CD4-positive, alpha-beta T cell treated with Interferon gamma for 1 hour (primary cell): ENCODE results near the gene KRTAP10-1.

Source experiments
- DNase-seq: peaks from one replicate; pipeline ENCODE4 v3.0.0-alpha.2; 2020

The KRTAP10-1 gene

DNA sequence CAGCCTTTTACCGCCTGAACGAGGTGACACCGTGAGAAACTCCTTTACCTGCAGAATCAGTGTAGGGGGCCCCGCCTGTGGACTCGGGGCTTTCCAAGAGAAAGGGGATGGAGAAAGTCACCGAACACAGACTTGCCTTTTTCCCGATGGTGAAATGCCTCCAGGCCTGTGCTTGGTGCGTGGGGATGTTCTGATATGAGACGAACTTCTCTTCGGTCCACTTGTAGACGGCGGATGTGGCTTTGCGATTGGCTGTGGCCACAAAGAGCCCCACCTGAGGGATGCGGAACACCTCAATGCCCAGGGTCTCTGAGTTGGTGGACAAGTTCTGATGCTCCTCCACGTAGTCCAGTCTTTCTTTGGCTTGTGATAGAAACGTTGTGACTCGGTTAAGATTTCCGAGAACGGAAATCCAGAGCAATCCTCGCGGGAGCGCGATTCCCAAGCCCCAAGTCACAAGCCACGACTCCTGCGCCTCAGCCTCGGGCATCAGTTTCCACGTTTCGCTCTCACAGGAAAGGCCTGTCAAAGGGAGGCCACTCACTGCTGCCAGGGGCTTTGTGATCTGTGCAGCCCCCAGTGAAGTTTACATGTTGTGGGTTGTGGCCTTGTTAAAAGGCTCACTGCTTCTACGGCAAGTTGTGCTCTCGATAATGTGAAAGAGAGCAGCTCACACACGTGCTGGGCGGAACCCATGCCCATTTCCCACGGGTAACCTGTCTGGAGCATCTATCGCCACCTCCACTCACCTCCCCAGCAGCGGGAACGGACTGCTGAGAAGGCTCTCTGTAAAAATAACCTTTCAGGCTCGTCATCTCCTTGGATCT, 12.6 kb downstream of the KRTAP10-1 start:
- DNase-seq, result no peak

GRCh38 chr21:44526096-44526997, 13.6 kb downstream of the KRTAP10-1 start:
- no peak for DNase-seq

DNA sequence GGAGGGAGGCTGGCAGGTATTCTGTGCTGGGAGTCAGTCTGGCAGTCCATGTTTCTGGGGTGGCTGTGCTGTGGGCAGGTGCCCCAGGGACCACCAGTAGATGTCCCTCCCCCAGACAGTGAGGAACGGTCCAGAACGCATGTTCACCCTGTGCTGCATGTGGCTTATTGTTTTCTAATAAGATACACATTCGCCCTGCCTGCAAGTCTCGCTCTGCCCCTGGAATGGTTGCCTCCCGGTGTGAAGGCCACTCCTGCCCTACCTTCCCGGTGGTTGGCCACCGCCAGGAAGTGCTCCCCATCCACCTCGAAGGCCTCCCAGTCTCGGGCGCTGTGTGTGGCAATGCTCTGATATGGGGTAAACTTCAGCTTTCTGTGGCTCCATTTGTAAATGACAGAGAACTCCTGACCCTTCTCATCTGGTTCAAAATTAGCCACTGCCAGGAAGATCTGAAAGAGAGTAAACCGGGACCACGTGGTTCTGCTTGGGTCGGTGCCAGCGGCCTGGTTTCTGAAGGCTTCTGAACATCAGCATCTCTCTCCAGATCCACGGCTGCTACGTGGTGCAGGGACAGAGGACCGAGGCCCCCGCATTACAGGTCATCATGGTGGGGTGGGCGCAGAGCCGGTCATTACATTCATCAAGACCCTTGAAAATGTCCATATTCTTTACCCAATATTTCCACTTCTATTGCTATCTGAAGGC, 14.5 kb downstream of the KRTAP10-1 start:
- no peak for DNase-seq

- DNase-seq, result no peak
These were observed 15.3 kb downstream of the KRTAP10-1 start for GRCh38 chr21:44524414-44525371.

DNA sequence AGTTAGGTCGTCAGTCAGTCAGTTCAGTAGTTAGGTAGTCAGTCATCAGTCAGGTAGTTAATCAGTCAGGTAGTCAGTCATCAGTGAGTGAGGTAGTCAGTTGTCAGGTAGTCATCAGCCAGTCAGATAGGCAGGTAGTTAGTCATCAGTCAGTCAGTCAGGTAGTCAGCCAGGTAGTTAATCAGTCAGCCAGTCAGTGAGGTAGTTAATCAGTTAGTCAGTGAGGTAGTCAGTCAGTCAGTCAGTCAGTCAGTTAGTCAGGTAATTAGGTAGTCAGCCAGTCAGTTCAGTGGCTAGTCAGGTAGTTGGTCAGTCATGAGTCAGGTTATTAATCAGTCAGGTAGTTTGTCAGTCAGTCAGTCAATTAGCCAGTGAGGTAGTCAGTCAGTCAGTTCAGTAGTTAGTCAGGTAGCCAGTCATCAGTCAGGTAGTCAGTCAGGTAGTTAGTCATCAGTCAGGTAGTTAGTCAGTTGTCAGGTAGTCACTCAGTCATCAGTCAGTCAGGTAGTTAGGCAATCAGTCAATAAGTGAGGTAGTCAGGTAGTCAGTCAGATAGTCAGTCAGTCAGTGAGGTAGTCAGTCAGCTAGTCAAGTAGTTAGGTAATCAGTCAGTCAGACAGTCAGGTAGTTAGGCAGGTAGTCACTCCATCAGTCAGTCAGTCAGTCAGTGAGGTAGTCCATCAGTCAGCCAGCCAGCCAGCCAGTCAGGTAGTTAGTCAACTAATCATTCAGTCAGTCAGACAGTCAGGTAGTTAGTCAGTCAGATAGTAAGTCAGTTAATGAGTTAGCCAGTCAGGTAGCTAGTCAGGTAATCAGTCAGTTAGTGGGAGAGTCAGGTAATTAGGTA, 16.2 kb downstream of the KRTAP10-1 start:
- no peak for DNase-seq

DNA sequence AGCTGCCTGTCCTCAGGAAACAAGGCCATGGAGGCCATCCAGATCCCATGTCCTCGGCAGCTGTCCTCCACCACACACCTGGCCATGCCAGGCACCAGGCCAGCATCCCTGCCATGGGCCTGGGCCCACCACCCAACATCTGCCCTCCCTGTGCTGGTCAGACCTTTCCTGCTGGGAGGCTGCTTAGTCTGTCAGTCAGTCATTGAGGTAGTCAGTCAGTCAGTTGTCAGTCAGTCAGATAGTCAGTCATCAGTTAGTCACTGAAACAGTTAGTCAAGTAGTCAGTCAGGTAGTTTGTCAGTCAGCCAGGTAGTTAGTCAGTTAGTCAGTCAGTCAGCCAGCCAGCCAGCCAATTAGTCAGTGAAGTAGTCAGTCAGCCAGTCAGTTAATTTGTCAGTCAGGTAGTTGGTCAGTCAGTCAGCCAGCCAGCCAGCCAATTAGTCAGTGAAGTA, 17.2 kb downstream of the KRTAP10-1 start:
- DNase-seq, result no peak

- DNase-seq, result no peak
These were observed 17.9 kb downstream of the KRTAP10-1 start for GRCh38 chr21:44521928-44522752.

- no peak for DNase-seq
These were observed 18.6 kb downstream of the KRTAP10-1 start for GRCh38 chr21:44521301-44521927.

GRCh38 chr21:44520326-44521300, 19.4 kb downstream of the KRTAP10-1 start:
- no peak for DNase-seq

GRCh38 chr21:44519346-44520325, 20.4 kb downstream of the KRTAP10-1 start:
- DNase-seq, result no peak

DNA sequence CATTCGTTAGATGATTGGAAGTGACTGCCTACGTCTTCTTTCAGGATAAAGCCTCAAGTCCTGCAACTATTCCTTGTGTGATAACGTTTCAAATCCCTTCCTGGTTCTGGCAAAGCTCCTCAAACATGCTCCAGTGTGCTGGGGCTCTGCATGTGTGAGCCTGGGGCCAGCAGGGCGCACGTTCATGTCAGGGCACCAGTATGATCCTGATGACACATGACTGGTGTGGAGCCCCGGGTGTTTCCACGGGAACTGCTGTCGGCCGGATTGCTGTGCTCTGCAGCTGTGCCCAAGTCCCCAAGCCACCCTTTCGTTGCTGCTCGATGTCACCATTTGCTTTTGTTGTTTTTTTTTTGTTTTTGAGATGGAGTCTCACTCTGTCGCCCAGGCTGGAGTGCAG, 21.3 kb downstream of the KRTAP10-1 start:
- no peak for DNase-seq

- no peak for DNase-seq
These were observed 22.7 kb downstream of the KRTAP10-1 start for GRCh38 chr21:44517175-44517899.

DNA sequence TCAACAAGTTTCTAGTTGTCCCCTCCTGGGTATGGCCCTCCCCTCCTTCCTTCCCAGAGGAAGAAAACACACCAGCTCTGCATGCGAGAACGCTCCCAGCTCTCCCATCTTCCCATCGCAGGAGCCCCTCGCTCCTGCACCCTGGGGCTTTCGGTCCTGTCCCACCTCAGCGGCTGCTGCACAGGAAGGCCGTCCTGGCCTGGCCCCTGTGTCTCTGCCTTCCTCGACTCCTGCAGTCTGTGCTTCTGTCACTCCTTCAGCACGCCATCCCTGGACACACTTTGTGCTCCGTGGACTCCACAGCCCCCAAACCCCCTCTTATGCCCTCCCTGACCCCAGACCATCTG, 23.2 kb downstream of the KRTAP10-1 start:
- DNase-seq, result no peak

DNA sequence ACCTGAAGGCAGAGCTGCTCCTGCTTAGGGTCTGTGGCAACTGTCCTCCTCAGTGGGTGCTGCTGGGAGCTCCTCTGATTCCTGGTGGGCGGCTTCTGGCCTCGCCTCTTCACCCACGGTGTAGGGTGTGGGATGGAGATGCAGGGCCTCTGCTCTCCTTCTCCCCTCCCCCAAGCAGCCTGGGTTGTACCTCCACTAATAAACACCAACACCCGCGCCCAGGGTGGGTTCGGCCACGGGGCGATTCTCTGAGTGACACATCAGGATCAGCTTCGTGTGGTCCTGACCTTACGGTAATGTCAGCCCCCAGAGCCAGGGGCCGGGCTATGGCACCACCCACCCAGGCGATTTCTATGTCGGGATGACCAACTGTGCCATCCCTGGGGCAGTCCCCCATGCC, 23.7 kb downstream of the KRTAP10-1 start:
- DNase-seq, result no peak

- no peak for DNase-seq
These were observed 24.4 kb downstream of the KRTAP10-1 start for GRCh38 chr21:44515359-44516165.
